ENCODE data around the gene SIRPB2. TPM values are rescaled to one million over a fixed set of nuclear protein-coding genes. Genes with fewer than 3 reads are reported as not detected.

SIRPB2 gene
- total RNA-seq, 2 experiments from 2014 or later, result not detected

- Mint-ChIP-seq H3K27ac (peak overlapping the region; percentile 38), H3K9me3 (no peaks in the 10 kb centered on the region), H3K36me3 (peaks cover 11% of the 10 kb centered on the region), H3K4me3 (no peak overlapping the region), H3K27me3 (no peaks in the 10 kb centered on the region), H3K4me1 (ENCODE audit: low read depth) (peaks cover 23% of the 10 kb centered on the region)
- POLR2A ChIA-PET, result interaction anchor here (0.6 to 1.2 kb wide), 3 partner anchors 107 to 167 kb away, joined by 3 read pairs; no protein-coding TSS in a partner anchor
- intact Hi-C loops (cut with micrococcal nuclease), result loop anchor here (1.0 to 5.0 kb wide), 5 partner anchors 43 to 207 kb away; partner anchors contain the start of gene RAD21L1
- peak; percentile 86 for DNase-seq
- CTCF ChIA-PET, result interaction anchor here (0.7 to 4.3 kb wide), 6 partner anchors 22 to 133 kb away, joined by 3 to 59 read pairs (median 9); partner anchors contain the start of gene NSFL1C
These were observed 56.5 kb downstream of the SIRPB2 start for GRCh38 chr20:1434571-1435336.

- DNase-seq, result no peak
- H3K4me1 Mint-ChIP-seq (ENCODE audit: low read depth), result peaks cover 27% of the 10 kb centered on the region
- H3K27ac Mint-ChIP-seq, result no peak overlapping the region
- H3K36me3 Mint-ChIP-seq, result peaks cover 9% of the 10 kb centered on the region
- no peaks in the 10 kb centered on the region for H3K27me3 Mint-ChIP-seq
- CTCF ChIA-PET, result interaction anchor here (0.6 kb wide), 1 partner anchor 193 kb away, joined by 3 read pairs; no protein-coding TSS in a partner anchor
- H3K9me3 Mint-ChIP-seq, result no peaks in the 10 kb centered on the region
- intact Hi-C loops (cut with micrococcal nuclease), result no loop called here
- H3K4me3 Mint-ChIP-seq, result no peak overlapping the region
- POLR2A ChIA-PET, result no interaction called here
These were observed 60.1 kb downstream of the SIRPB2 start for GRCh38 chr20:1431158-1431557.

DNA sequence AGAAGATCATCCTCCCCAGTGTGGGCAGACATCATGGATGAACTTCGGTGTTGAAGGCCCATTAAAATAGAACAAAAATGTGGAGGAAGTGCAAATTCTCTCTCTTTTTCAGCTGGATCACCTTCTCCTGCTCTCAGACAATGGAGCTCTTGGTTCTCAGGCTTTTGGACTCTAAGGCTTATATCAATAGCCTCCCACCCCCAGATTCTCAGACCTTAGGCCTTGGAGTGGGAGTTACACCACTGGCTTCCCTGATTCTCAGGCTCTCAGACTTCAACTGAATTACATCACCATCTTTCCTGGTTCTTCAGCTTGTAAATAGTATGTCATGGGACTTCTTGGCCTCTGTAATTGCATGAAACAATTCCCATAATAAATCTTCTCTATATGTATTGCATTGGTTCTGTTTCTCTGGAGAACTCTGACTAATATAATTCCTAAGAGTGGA, 61.2 kb downstream of the SIRPB2 start:
- ChIA-PET CTCF (no interaction called here), POLR2A (no interaction called here)
- H3K9me3 Mint-ChIP-seq, result no peaks in the 10 kb centered on the region
- H3K27me3 Mint-ChIP-seq, result no peaks in the 10 kb centered on the region
- intact Hi-C loops (cut with micrococcal nuclease), result no loop called here
- DNase-seq, result no peak
- peaks cover 9% of the 10 kb centered on the region for H3K36me3 Mint-ChIP-seq
- H3K4me1 Mint-ChIP-seq (ENCODE audit: low read depth), result peaks cover 18% of the 10 kb centered on the region
- H3K4me3 Mint-ChIP-seq, result no peak overlapping the region
- H3K27ac Mint-ChIP-seq, result no peak overlapping the region

- peaks cover 11% of the 10 kb centered on the region for H3K4me1 Mint-ChIP-seq (ENCODE audit: low read depth)
- no peaks in the 10 kb centered on the region for H3K9me3 Mint-ChIP-seq
- no peak for DNase-seq
- ChIA-PET CTCF (no interaction called here), POLR2A (no interaction called here)
- H3K27ac Mint-ChIP-seq, result no peak overlapping the region
- peaks cover 5% of the 10 kb centered on the region for H3K36me3 Mint-ChIP-seq
- no peaks in the 10 kb centered on the region for H3K27me3 Mint-ChIP-seq
- intact Hi-C loops (cut with micrococcal nuclease), result no loop called here
- H3K4me3 Mint-ChIP-seq, result no peak overlapping the region
These were observed 62.0 kb downstream of the SIRPB2 start for GRCh38 chr20:1429143-1429728.

GRCh38 chr20:1427457-1428054, 63.7 kb downstream of the SIRPB2 start:
- Mint-ChIP-seq H3K4me1 (ENCODE audit: low read depth) (peaks cover 15% of the 10 kb centered on the region), H3K27ac (no peak overlapping the region), H3K4me3 (no peak overlapping the region), H3K27me3 (no peaks in the 10 kb centered on the region), H3K9me3 (no peaks in the 10 kb centered on the region), H3K36me3 (no peaks in the 10 kb centered on the region)
- no peak for DNase-seq
- ChIA-PET CTCF (interaction anchor here (2.0 to 2.1 kb wide), 2 partner anchors 39 to 114 kb away, joined by 4 to 5 read pairs; partner anchors contain the start of gene NSFL1C), POLR2A (no interaction called here)
- intact Hi-C loops (cut with micrococcal nuclease), result no loop called here

- no peaks in the 10 kb centered on the region for H3K36me3 Mint-ChIP-seq
- peaks cover under 1% of the 10 kb centered on the region for H3K9me3 Mint-ChIP-seq
- H3K27me3 Mint-ChIP-seq, result no peaks in the 10 kb centered on the region
- POLR2A ChIA-PET, result no interaction called here
- H3K4me1 Mint-ChIP-seq (ENCODE audit: low read depth), result peaks cover 15% of the 10 kb centered on the region
- intact Hi-C loops (cut with micrococcal nuclease), result no loop called here
- no peak overlapping the region for H3K27ac Mint-ChIP-seq
- CTCF ChIA-PET, result interaction anchor here (0.8 to 2.1 kb wide), 3 partner anchors 40 to 159 kb away, joined by 3 to 5 read pairs (median 4); partner anchors contain the start of gene NSFL1C
- no peak for DNase-seq
- no peak overlapping the region for H3K4me3 Mint-ChIP-seq
These were observed 64.9 kb downstream of the SIRPB2 start for GRCh38 chr20:1426231-1426849.

Other genes with a start within 250 kb of the SIRPB2 start
- gene SNPH, start 225.1 kb downstream of the SIRPB2 start, total RNA-seq, result 1 to 10 TPM; 3.4 to 4.3 TPM
- gene SDCBP2, start 162.3 kb downstream of the SIRPB2 start, total RNA-seq, result 1 to 10 TPM; 4.4 to 5.9 TPM
- 100 to 1,000 TPM; 247 to 252 TPM for gene FKBP1A, start 98.4 kb downstream of the SIRPB2 start, total RNA-seq
- gene NSFL1C, start 24.6 kb downstream of the SIRPB2 start, total RNA-seq, result 10 to 100 TPM; 81.8 to 83.1 TPM
- not detected for gene SIRPD, start 66.3 kb upstream of the SIRPB2 start, total RNA-seq
- 1 to 10 TPM; 1.3 to 2.0 TPM for gene SIRPB1, start 128.6 kb upstream of the SIRPB2 start, total RNA-seq
- gene SIRPG, start 166.4 kb upstream of the SIRPB2 start, total RNA-seq, result 10 to 100 TPM; 27.9 to 28.5 TPM

Measured in activated CD4-positive, alpha-beta memory T cell treated with anti-CD3 and anti-CD28 coated beads for 36 hours (primary cell).